Endothelial cell of umbilical vein (primary cell): ENCODE measurements around the gene MCF2L. TPM values are rescaled to one million over a fixed set of nuclear protein-coding genes. Genes with fewer than 3 reads are reported as not detected.

Experiments
- BruUV-seq: library from RNA; stranded (reverse); fragments of 400-500 nt; replicated peaks from 2 replicates; lab custom pipeline; 2021; lab: Mats Ljungman, UMichigan
- CTCF ChIA-PET: fragments of 300-600, 350-600 bp; sonication (Branson Sonifier 250); formaldehyde crosslinking; loops from one replicate; lab custom pipeline; 2021; ENCODE audit warnings: antibody characterized with exemption, inconsistent platforms; lab: Charles Lee
- POLR2A ChIA-PET: fragments of 300-600, 350-600 bp; sonication (Branson Sonifier 250); formaldehyde crosslinking; loops from one replicate; lab custom pipeline; 2021; ENCODE audit warnings: antibody characterized with exemption, inconsistent platforms; lab: Charles Lee
- DNase-seq: peaks from one replicate; pipeline ENCODE4 v3.0.0-alpha.2; 2011; ENCODE audit warnings: low read depth, low spot score
- FAIRE-seq: peaks from 2 replicates; lab custom pipeline; 2011; peaks lifted over from hg19 to GRCh38; lab: Jason Lieb, UNC
- H2AFZ ChIP-seq: 2 replicates; pipeline ENCODE4 v1.6.0; 2012; ENCODE audit warnings: low read depth, low read length, control low read depth, inconsistent platforms
- H3K27ac ChIP-seq: 2 replicates; pipeline ENCODE4 v1.5.1; 2011; ENCODE audit warnings: low read depth, mild to moderate bottlenecking, control low read depth, low read length, moderate library complexity; ENCODE audit not compliant: insufficient read depth
- H3K27me3 ChIP-seq, 2 experiments: 2 replicates each; pipeline versions ENCODE4 v1.6.0 to v1.6.1; 2011; ENCODE audit warnings: low read length in 2 of 2, mixed read lengths in 1 of 2; ENCODE audit not compliant: control insufficient read depth in 2 of 2, insufficient read depth in 2 of 2
- H3K36me3 ChIP-seq, 2 experiments: 2 replicates in 1 of 2; 3 replicates in 1 of 2; pipeline ENCODE4 v1.5.1; 2011; ENCODE audit warnings: low read length in 2 of 2, mild to moderate bottlenecking in 1 of 2, moderate library complexity in 1 of 2; ENCODE audit not compliant: control insufficient read depth in 2 of 2, insufficient read depth in 2 of 2; ENCODE audit errors: extremely low read depth in 1 of 2
- H3K4me1 ChIP-seq: 3 replicates; pipeline ENCODE4 v1.5.1; 2011; ENCODE audit warnings: mild to moderate bottlenecking, low read length; ENCODE audit not compliant: control insufficient read depth, insufficient read depth; ENCODE audit errors: extremely low read depth
- H3K4me2 ChIP-seq: 2 replicates; pipeline ENCODE4 v1.6.1; 2011; ENCODE audit warnings: low read length, control low read depth, mixed read lengths; ENCODE audit not compliant: insufficient read depth
- H3K4me3 ChIP-seq, 3 experiments: fragments of 200-600 bp in 1 of 3; sonication (generic), shearing (Covaris generic) in 1 of 3; replicated peaks in 1 of 3; 2 replicates each; pipeline ENCODE4 v1.5.1; 2011 to 2016; ENCODE audit warnings: control low read depth in 3 of 3, low read length in 3 of 3, mild to moderate bottlenecking in 2 of 3, inconsistent platforms in 1 of 3, low read depth in 1 of 3, moderate library complexity in 1 of 3; ENCODE audit not compliant: insufficient read depth in 1 of 3
- H3K79me2 ChIP-seq: 2 replicates; pipeline ENCODE4 v1.6.0; 2012; ENCODE audit warnings: low read length, inconsistent platforms; ENCODE audit not compliant: control insufficient read depth, insufficient read depth
- H3K9ac ChIP-seq: replicated peaks from 2 replicates; pipeline ENCODE3; 2011; ENCODE audit warnings: low read length, control low read depth; ENCODE audit not compliant: insufficient read depth; ENCODE audit errors: extremely low read depth
- H3K9me1 ChIP-seq: replicated peaks from 3 replicates; pipeline ENCODE4 v1.6.0; 2011; ENCODE audit warnings: mild to moderate bottlenecking, low read length; ENCODE audit not compliant: control insufficient read depth, insufficient read depth; ENCODE audit errors: extremely low read depth
- H3K9me3 ChIP-seq: replicated peaks from 2 replicates; pipeline ENCODE4 v1.5.1; 2012; ENCODE audit warnings: low read length, inconsistent platforms; ENCODE audit not compliant: control insufficient read depth, insufficient read depth
- H4K20me1 ChIP-seq: replicated peaks from 2 replicates; pipeline ENCODE3; 2011; ENCODE audit warnings: mild to moderate bottlenecking, low read length; ENCODE audit not compliant: control insufficient read depth, insufficient read depth; ENCODE audit errors: extremely low read depth
- EZH2 ChIP-seq: IDR thresholded peaks from 2 replicates; pipeline ENCODE4 v1.6.1; 2012; ENCODE audit warnings: borderline replicate concordance, low read depth, mild to moderate bottlenecking, moderate library complexity, low read length, inconsistent platforms; ENCODE audit not compliant: severe bottlenecking
- FOS ChIP-seq: IDR thresholded peaks from 2 replicates; pipeline ENCODE4 v1.6.1; 2011; ENCODE audit warnings: mild to moderate bottlenecking, low read length, moderate library complexity, borderline replicate concordance; ENCODE audit not compliant: insufficient read depth
- GATA2 ChIP-seq: IDR thresholded peaks from 2 replicates; pipeline ENCODE4 v1.7.0; 2011; ENCODE audit warnings: low read depth, mild to moderate bottlenecking, moderate library complexity, mixed read lengths, low read length; ENCODE audit not compliant: insufficient read length, insufficient read depth
- JUN ChIP-seq: IDR thresholded peaks from 2 replicates; pipeline ENCODE4 v1.6.1; 2011; ENCODE audit warnings: borderline replicate concordance, low read depth; ENCODE audit not compliant: insufficient read length, insufficient read depth
- MAX ChIP-seq: IDR thresholded peaks from 2 replicates; pipeline ENCODE4 v1.6.1; 2011; ENCODE audit not compliant: insufficient read depth, insufficient read length
- MYC ChIP-seq: IDR thresholded peaks from one replicate; pipeline ENCODE4 v1.6.1; 2011; ENCODE audit warnings: mild to moderate bottlenecking, low read depth, low read length
- POLR2A ChIP-seq: IDR thresholded peaks from 2 replicates; pipeline ENCODE4 v1.6.1; 2012; ENCODE audit warnings: low read depth, mild to moderate bottlenecking, control low read depth, low read length
- POLR2AphosphoS5 ChIP-seq: IDR thresholded peaks from 2 replicates; pipeline ENCODE4 v1.6.1; 2012; ENCODE audit warnings: low read depth, mild to moderate bottlenecking, control low read depth, low read length, moderate library complexity; ENCODE audit not compliant: insufficient read depth
- dilution Hi-C: fragments of 300-500 bp; cut with MboI; formaldehyde crosslinking; loops from one replicate; pipeline ENCODE4 v1.15.0; 2019; ENCODE audit warnings: low sequenced_read_pairs; ENCODE audit not compliant: extremely low pct_ligation_motif_present
- intact Hi-C: fragments of 100-400 bp; cut with micrococcal nuclease; formaldehyde crosslinking; loops from one replicate; pipeline ENCODE4 v1.10.0; 2022
- polyA plus RNA-seq, 4 experiments: library from polyadenylated mRNA; depleted of rRNA in 3 of 4; stranded (reverse) in 3 of 4; unstranded in 1 of 4; fragments of >200 nt; gene quantifications; 2 replicates each; pipeline versions ENCODE4 v1.2.1 to v1.2.3, GENCODE V29; 2011 to 2012; ENCODE audit warnings: missing spikeins in 1 of 4
- total RNA-seq: library from RNA; stranded (reverse); gene quantifications from 2 replicates; pipeline ENCODE4 v1.2.3, GENCODE V29; 2021
- TF ChIP-seq, protein P1 (sequence below), 2 donors: IDR thresholded peaks; 1 replicate in 1 of 2; 2 replicates in 1 of 2; pipeline ENCODE4 v1.5.1; 2011; ENCODE audit warnings: low read length in 2 of 2, mild to moderate bottlenecking in 2 of 2, moderate library complexity in 2 of 2, control low read depth in 1 of 2, inconsistent platforms in 1 of 2, low read depth in 1 of 2; ENCODE audit not compliant: insufficient read depth in 1 of 2; ENCODE audit errors: extremely low read depth in 1 of 2

MCF2L gene
- total and polyA plus RNA-seq, 2 donors (not counting 3 experiments of a cell fraction or from before 2014, with no cell fraction given), result 0.33 to 0.58 TPM

- H3K4me3 ChIP-seq, result no peak overlapping the region
- FAIRE-seq (no peak), DNase-seq (no peak)
- no peaks in the 10 kb centered on the region for H3K36me3 ChIP-seq
- no peaks in the 10 kb centered on the region for H3K27me3 ChIP-seq
- no peaks in the 10 kb centered on the region for H3K79me2 ChIP-seq
- dilution Hi-C loops (no loop called here), intact Hi-C loops (no loop called here)
- H3K9ac ChIP-seq, result no peak overlapping the region
- no peak overlapping the region for H2AFZ ChIP-seq
- no peaks in the 10 kb centered on the region for H4K20me1 ChIP-seq
- no peaks in the 10 kb centered on the region for H3K4me1 ChIP-seq
- no TSS peak for BruUV-seq
- TF ChIP-seq MYC (no peak), JUN (no peak), EZH2 (no peak), MAX (no peak), FOS (no peak), GATA2 (no peak), POLR2A (no peak), POLR2AphosphoS5 (no peak)
- TF ChIP-seq, protein P1, sequence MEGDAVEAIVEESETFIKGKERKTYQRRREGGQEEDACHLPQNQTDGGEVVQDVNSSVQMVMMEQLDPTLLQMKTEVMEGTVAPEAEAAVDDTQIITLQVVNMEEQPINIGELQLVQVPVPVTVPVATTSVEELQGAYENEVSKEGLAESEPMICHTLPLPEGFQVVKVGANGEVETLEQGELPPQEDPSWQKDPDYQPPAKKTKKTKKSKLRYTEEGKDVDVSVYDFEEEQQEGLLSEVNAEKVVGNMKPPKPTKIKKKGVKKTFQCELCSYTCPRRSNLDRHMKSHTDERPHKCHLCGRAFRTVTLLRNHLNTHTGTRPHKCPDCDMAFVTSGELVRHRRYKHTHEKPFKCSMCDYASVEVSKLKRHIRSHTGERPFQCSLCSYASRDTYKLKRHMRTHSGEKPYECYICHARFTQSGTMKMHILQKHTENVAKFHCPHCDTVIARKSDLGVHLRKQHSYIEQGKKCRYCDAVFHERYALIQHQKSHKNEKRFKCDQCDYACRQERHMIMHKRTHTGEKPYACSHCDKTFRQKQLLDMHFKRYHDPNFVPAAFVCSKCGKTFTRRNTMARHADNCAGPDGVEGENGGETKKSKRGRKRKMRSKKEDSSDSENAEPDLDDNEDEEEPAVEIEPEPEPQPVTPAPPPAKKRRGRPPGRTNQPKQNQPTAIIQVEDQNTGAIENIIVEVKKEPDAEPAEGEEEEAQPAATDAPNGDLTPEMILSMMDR (IDR thresholded peaks at IDR 0.05; ENCODE audit: extremely low read depth in 1 of 2, insufficient read depth in 1 of 2, low read depth in 1 of 2, low read length in 2 of 2), result no peak
- POLR2A ChIA-PET, result no interaction called here
- no peaks in the 10 kb centered on the region for H3K9me1 ChIP-seq
- H3K9me3 ChIP-seq, result no peaks in the 10 kb centered on the region
- no peak overlapping the region for H3K4me2 ChIP-seq
- H3K27ac ChIP-seq, result no peak overlapping the region
- CTCF ChIA-PET, result interaction anchor here (1.2 kb wide), 1 partner anchor 17 kb away, joined by 4 read pairs; no protein-coding TSS in a partner anchor
These were observed 45.1 kb downstream of the MCF2L start for GRCh38 chr13:113013878-113014751.
